Activated CD4-positive, alpha-beta memory T cell treated with anti-CD3 and anti-CD28 coated beads for 36 hours (primary cell): ENCODE data around the gene LRRC4C. TPM values are rescaled to one million over a fixed set of nuclear protein-coding genes. Genes with fewer than 3 reads are reported as not detected.

Experiments
- CTCF ChIA-PET: fragments of 350-600 bp; sonication (Branson Sonifier 250); formaldehyde crosslinking; loops from one replicate; lab custom pipeline; 2021; ENCODE audit warnings: antibody characterized with exemption, inconsistent platforms; lab: Charles Lee
- POLR2A ChIA-PET: fragments of 350-600 bp; sonication (Branson Sonifier 250); formaldehyde crosslinking; loops from one replicate; lab custom pipeline; 2021; ENCODE audit warnings: antibody characterized with exemption; lab: Charles Lee
- DNase-seq: peaks from one replicate; pipeline ENCODE4 v3.0.0-alpha.2; 2020
- H3K27ac Mint-ChIP-seq: one replicate; pipeline ENCODE4 v1.8.0; 2021; ENCODE audit warnings: mixed read lengths
- H3K27me3 Mint-ChIP-seq: one replicate; pipeline ENCODE4 v1.8.0; 2021; ENCODE audit warnings: mixed read lengths
- H3K36me3 Mint-ChIP-seq: one replicate; pipeline ENCODE4 v1.8.0; 2021; ENCODE audit warnings: mixed read lengths
- H3K4me1 Mint-ChIP-seq: one replicate; pipeline ENCODE4 v1.8.0; 2021; ENCODE audit warnings: low read depth, mixed read lengths
- H3K4me3 Mint-ChIP-seq: one replicate; pipeline ENCODE4 v1.8.0; 2021; ENCODE audit warnings: mild to moderate bottlenecking, mixed read lengths
- H3K9me3 Mint-ChIP-seq: one replicate; pipeline ENCODE4 v1.8.0; 2021; ENCODE audit warnings: mixed read lengths
- intact Hi-C: fragments of 100-400 bp; cut with micrococcal nuclease; formaldehyde crosslinking; loops from one replicate; pipeline ENCODE4 v1.15.1; 2023
- total RNA-seq, 2 experiments: library from RNA; stranded (reverse); gene quantifications; one replicate each; pipeline ENCODE4 v1.2.3, GENCODE V29; 2021

LRRC4C gene
- total RNA-seq, 2 experiments from 2014 or later = not detected

GRCh38 chr11:41379084-41379483 lies 80.4 kb downstream of the LRRC4C start:
- intact Hi-C loops = no loop called here
- POLR2A ChIA-PET = no interaction called here
- Mint-ChIP-seq H3K27me3 (no peaks in the 10 kb centered on the region), H3K4me3 (no peak overlapping the region), H3K9me3 (peaks cover 8% of the 10 kb centered on the region), H3K27ac (no peak overlapping the region), H3K36me3 (no peaks in the 10 kb centered on the region), H3K4me1 (no peaks in the 10 kb centered on the region)
- CTCF ChIA-PET = interaction anchor here (1.5 kb wide), 1 partner anchor 9 kb away, joined by 3 read pairs; no protein-coding TSS in a partner anchor
- DNase-seq = no peak

- intact Hi-C loops = no loop called here
- Mint-ChIP-seq H3K9me3 (peaks cover 5% of the 10 kb centered on the region), H3K4me3 (no peak overlapping the region), H3K27ac (no peak overlapping the region), H3K27me3 (no peaks in the 10 kb centered on the region), H3K4me1 (no peaks in the 10 kb centered on the region), H3K36me3 (no peaks in the 10 kb centered on the region)
- DNase-seq = no peak
- ChIA-PET CTCF (no interaction called here), POLR2A (no interaction called here)
Measured at GRCh38 chr11:41377709-41378394, 81.6 kb downstream of the LRRC4C start.

GRCh38 chr11:41351825-41352224 lies 107.6 kb downstream of the LRRC4C start:
- Mint-ChIP-seq H3K4me3 (no peak overlapping the region), H3K36me3 (no peaks in the 10 kb centered on the region), H3K9me3 (peaks cover 32% of the 10 kb centered on the region), H3K27me3 (no peaks in the 10 kb centered on the region), H3K27ac (no peak overlapping the region), H3K4me1 (no peaks in the 10 kb centered on the region)
- CTCF ChIA-PET = no interaction called here
- no peak for DNase-seq
- intact Hi-C loops = no loop called here
- POLR2A ChIA-PET = no interaction called here

GRCh38 chr11:41346042-41346441 lies 113.4 kb downstream of the LRRC4C start:
- Mint-ChIP-seq H3K36me3 (no peaks in the 10 kb centered on the region), H3K27ac (no peak overlapping the region), H3K4me1 (no peaks in the 10 kb centered on the region), H3K27me3 (no peaks in the 10 kb centered on the region), H3K4me3 (no peak overlapping the region), H3K9me3 (peaks cover 24% of the 10 kb centered on the region)
- ChIA-PET CTCF (no interaction called here), POLR2A (no interaction called here)
- no peak for DNase-seq
- intact Hi-C loops = no loop called here

- POLR2A ChIA-PET = no interaction called here
- H3K27ac Mint-ChIP-seq = no peak overlapping the region
- H3K4me3 Mint-ChIP-seq = no peak overlapping the region
- intact Hi-C loops = no loop called here
- peaks cover 11% of the 10 kb centered on the region for H3K9me3 Mint-ChIP-seq
- CTCF ChIA-PET = no interaction called here
- no peaks in the 10 kb centered on the region for H3K36me3 Mint-ChIP-seq
- H3K27me3 Mint-ChIP-seq = no peaks in the 10 kb centered on the region
- DNase-seq = no peak
- H3K4me1 Mint-ChIP-seq = no peaks in the 10 kb centered on the region
Measured at GRCh38 chr11:41334007-41334933, 125.2 kb downstream of the LRRC4C start.

- Mint-ChIP-seq H3K4me3 (no peak overlapping the region), H3K27me3 (no peaks in the 10 kb centered on the region), H3K4me1 (no peaks in the 10 kb centered on the region), H3K9me3 (peaks cover 14% of the 10 kb centered on the region), H3K27ac (no peak overlapping the region), H3K36me3 (no peaks in the 10 kb centered on the region)
- CTCF ChIA-PET = no interaction called here
- intact Hi-C loops = no loop called here
- no peak for DNase-seq
- POLR2A ChIA-PET = no interaction called here
Measured at GRCh38 chr11:41333357-41333756, 126.1 kb downstream of the LRRC4C start.

GRCh38 chr11:41328324-41328723 lies 131.1 kb downstream of the LRRC4C start:
- no peak for DNase-seq
- Mint-ChIP-seq H3K9me3 (peaks cover 17% of the 10 kb centered on the region), H3K27ac (no peak overlapping the region), H3K27me3 (no peaks in the 10 kb centered on the region), H3K4me3 (no peak overlapping the region), H3K4me1 (no peaks in the 10 kb centered on the region), H3K36me3 (no peaks in the 10 kb centered on the region)
- ChIA-PET POLR2A (no interaction called here), CTCF (no interaction called here)
- intact Hi-C loops = no loop called here

GRCh38 chr11:41323446-41323845 lies 136.0 kb downstream of the LRRC4C start:
- H3K27ac Mint-ChIP-seq = no peak overlapping the region
- no peaks in the 10 kb centered on the region for H3K4me1 Mint-ChIP-seq
- intact Hi-C loops = no loop called here
- peaks cover 17% of the 10 kb centered on the region for H3K9me3 Mint-ChIP-seq
- no peak for DNase-seq
- ChIA-PET CTCF (no interaction called here), POLR2A (no interaction called here)
- H3K36me3 Mint-ChIP-seq = no peaks in the 10 kb centered on the region
- no peak overlapping the region for H3K4me3 Mint-ChIP-seq
- H3K27me3 Mint-ChIP-seq = no peaks in the 10 kb centered on the region

- DNase-seq = no peak
- Mint-ChIP-seq H3K4me1 (no peaks in the 10 kb centered on the region), H3K9me3 (peaks cover 6% of the 10 kb centered on the region), H3K27me3 (no peaks in the 10 kb centered on the region), H3K36me3 (no peaks in the 10 kb centered on the region), H3K27ac (no peak overlapping the region), H3K4me3 (no peak overlapping the region)
- intact Hi-C loops = no loop called here
- POLR2A ChIA-PET = no interaction called here
- CTCF ChIA-PET = interaction anchor here (0.9 kb wide), 1 partner anchor 9 kb away, joined by 3 read pairs; no protein-coding TSS in a partner anchor
Measured at GRCh38 chr11:41320653-41321052, 138.8 kb downstream of the LRRC4C start.

- Mint-ChIP-seq H3K36me3 (no peaks in the 10 kb centered on the region), H3K27ac (no peak overlapping the region), H3K4me3 (no peak overlapping the region), H3K9me3 (peaks cover 6% of the 10 kb centered on the region), H3K27me3 (no peaks in the 10 kb centered on the region), H3K4me1 (no peaks in the 10 kb centered on the region)
- DNase-seq = no peak
- CTCF ChIA-PET = interaction anchor here (0.9 kb wide), 1 partner anchor 9 kb away, joined by 3 read pairs; no protein-coding TSS in a partner anchor
- intact Hi-C loops = no loop called here
- POLR2A ChIA-PET = no interaction called here
Measured at GRCh38 chr11:41320238-41320637, 139.2 kb downstream of the LRRC4C start.

GRCh38 chr11:41319434-41319833 lies 140.0 kb downstream of the LRRC4C start:
- H3K4me3 Mint-ChIP-seq = no peak overlapping the region
- no peak overlapping the region for H3K27ac Mint-ChIP-seq
- H3K27me3 Mint-ChIP-seq = no peaks in the 10 kb centered on the region
- POLR2A ChIA-PET = no interaction called here
- DNase-seq = no peak
- no peaks in the 10 kb centered on the region for H3K4me1 Mint-ChIP-seq
- CTCF ChIA-PET = no interaction called here
- intact Hi-C loops = no loop called here
- H3K36me3 Mint-ChIP-seq = no peaks in the 10 kb centered on the region
- H3K9me3 Mint-ChIP-seq = peaks cover 9% of the 10 kb centered on the region

GRCh38 chr11:41316751-41317150 lies 142.7 kb downstream of the LRRC4C start:
- Mint-ChIP-seq H3K9me3 (peaks cover 9% of the 10 kb centered on the region), H3K4me1 (no peaks in the 10 kb centered on the region), H3K36me3 (no peaks in the 10 kb centered on the region), H3K4me3 (no peak overlapping the region), H3K27ac (no peak overlapping the region), H3K27me3 (no peaks in the 10 kb centered on the region)
- CTCF ChIA-PET = interaction anchor here (0.7 kb wide), 1 partner anchor 10 kb away, joined by 6 read pairs; no protein-coding TSS in a partner anchor
- intact Hi-C loops = no loop called here
- no peak for DNase-seq
- POLR2A ChIA-PET = no interaction called here
